ENCODE measurements around the gene IPO13.

DNA sequence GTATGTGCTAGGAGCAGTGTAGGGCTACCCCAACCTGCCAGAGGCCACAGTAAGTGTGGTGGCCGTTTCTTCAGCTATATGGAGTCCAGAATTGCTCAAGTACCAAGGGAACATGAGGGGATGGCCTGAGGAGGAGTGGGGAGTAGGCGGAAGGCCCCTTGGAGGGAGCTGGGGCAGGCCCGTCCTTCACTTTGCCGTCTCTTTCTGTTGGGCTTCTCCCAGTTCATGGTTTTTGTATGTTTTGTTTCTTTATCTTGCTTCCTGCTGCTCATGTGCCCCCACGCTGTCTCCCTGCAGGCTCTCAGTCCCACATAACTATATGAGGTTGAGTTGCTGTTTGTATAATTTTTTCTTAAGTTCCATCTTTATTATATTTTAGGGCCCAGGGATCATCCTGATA lies 17.1 kb downstream of the IPO13 start:
- TF ChIP-seq POLR2A (IDR thresholded peaks at IDR 0.05) = no peak
- TF ChIP-seq CTCF (IDR thresholded peaks at IDR 0.05) = no peak

Data from upper lobe of left lung (tissue), 4 donors.